Stimulated activated CD8-positive, alpha-beta memory T cell treated with anti-CD3 and anti-CD28 coated beads, Interleukin-12 subunit alpha, Interleukin-12 subunit beta, amount 100 ng/mL, for 4 hours (primary cell): ENCODE data around the gene ZFY.
"Not testable (repeated sequence)": the region's sequence is repeated elsewhere in the genome, so short reads cannot be mapped to it uniquely, and the experiment has no call there.

Source experiments
- DNase-seq: peaks from one replicate; pipeline ENCODE4 v3.0.0-alpha.2; 2020; ENCODE audit warnings: low read depth

Gene ZFY

GRCh38 chrY:2973110-2973751 lies 38.0 kb downstream of the ZFY start:
- no peak for DNase-seq

- no peak for DNase-seq
These were observed 44.1 kb downstream of the ZFY start for GRCh38 chrY:2979283-2979682.

- no peak for DNase-seq
These were observed 49.3 kb downstream of the ZFY start for GRCh38 chrY:2984491-2984890.

- DNase-seq = not testable (repeated sequence)
These were observed 52.0 kb downstream of the ZFY start for GRCh38 chrY:2987178-2987577.

- DNase-seq = not testable (repeated sequence)
These were observed 62.2 kb downstream of the ZFY start for GRCh38 chrY:2997369-2997768.

DNA sequence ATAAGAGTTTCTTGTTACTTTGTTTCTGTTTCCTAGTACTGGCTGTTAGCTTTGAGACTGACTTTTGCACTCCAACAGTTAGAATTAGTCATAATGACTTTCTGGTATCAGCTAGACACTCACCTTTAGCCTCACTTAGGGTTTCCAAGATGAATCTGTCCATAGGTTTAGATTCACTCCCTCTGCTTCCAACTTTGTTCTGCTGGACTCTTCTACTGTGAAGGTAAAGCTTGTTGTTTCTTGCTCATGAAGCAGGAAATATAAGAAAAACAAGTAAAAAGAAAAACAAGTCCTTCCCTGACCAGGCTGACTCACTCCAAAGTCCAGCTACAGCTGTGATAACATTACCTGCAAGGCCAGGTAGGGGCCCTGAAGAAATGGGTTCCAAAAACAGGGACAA lies 67.0 kb downstream of the ZFY start:
- no peak for DNase-seq

- no peak for DNase-seq
These were observed 67.7 kb downstream of the ZFY start for GRCh38 chrY:3002680-3003515.

DNA sequence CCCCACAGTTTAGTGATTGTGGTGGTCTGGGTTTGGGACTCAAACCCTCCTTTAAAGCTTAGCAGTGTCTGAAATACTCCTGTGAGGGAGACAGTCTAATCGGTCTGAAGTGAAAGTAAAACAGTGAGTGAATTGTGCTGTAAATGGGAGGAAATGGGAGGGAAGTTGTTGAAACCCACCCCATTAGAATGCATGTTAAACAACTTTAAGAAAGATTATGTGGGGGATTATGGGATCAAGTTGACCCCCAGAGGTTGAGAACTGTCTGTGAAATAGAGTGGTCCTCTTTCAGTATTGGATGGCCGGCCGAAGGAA lies 68.3 kb downstream of the ZFY start:
- no peak for DNase-seq

DNA sequence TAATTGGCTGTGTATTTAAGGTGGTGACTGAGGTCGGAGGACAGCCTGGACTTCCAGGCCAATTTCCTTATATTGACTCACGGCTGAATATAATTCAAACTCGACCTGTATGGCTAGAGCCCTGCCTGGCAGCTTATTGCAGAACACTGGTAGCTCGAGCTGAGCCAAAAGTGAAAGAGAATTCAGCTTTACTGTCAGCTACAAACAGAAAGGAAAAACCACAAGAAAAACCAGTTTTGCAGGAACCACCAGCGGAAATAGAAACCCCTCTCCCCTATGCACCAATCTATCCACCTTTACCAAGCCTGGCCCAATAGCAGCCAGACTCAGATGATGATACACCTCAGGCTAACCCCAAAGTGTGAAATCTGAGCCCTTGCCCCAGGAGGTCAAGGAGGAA lies 68.7 kb downstream of the ZFY start:
- DNase-seq = no peak

- DNase-seq = not testable (repeated sequence)
These were observed 70.8 kb downstream of the ZFY start for GRCh38 chrY:3006031-3006430.

DNA sequence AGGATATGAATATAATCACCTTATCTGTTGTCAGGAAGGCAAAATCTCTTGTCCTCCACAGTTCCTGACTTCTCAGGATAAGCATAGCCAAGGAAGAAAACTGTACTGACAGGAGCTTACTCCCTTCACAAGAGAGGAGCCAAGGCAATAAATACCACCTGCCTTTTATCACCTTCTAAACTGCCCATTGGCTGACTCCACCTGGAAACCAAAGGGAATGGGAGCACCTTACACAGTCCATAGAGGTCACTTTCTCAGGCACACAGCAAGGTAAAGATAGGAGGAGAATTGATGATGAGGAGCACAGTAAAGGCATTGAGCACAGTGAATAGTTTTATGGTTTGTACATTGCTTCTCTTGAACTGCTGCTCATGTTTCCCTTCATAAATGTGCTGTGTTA lies 72.8 kb downstream of the ZFY start:
- DNase-seq = no peak

- DNase-seq = no peak
These were observed 77.0 kb downstream of the ZFY start for GRCh38 chrY:3012226-3012625.

- no peak for DNase-seq
These were observed 81.4 kb downstream of the ZFY start for GRCh38 chrY:3016594-3016993.

DNA sequence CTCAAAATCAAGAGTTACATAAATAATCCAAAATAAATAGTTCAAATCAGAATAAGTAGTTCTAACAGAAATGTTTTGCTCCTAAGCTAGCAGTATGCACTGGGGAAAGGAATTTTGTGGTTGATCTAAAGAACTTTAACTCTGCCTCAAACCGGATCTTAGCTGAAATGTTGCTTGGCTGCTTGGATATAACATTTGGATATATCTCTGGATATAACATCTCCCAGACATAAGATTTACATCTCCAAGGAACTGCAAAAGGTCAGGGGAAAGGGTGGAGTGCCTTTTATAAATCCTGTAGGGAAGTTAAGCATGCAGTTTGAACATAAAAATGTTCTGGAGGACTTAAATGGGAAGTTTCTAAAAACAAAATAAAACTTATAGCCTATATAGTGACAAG lies 83.4 kb downstream of the ZFY start:
- DNase-seq = no peak

DNA sequence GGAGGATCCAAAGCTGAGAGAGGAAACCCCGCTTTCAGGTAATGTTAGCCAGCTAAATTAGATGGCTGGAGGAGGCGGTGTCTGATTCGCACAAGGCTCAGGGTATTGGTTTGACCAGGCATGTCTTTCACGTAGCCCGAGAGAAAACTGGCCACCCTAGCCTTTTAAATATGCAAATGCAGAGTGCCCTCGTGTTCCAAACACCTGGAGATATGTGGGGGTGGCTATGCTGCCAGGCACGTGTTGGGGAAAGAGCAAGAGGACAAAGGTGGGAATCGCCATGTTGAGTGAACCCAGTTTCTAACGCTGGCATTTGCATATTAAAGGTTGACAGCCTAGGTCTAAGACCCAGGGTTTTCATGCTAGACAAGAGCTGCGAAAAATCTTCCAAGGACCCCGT lies 84.4 kb downstream of the ZFY start:
- DNase-seq = no peak

GRCh38 chrY:3021176-3021575 lies 86.0 kb downstream of the ZFY start:
- DNase-seq = no peak

DNA sequence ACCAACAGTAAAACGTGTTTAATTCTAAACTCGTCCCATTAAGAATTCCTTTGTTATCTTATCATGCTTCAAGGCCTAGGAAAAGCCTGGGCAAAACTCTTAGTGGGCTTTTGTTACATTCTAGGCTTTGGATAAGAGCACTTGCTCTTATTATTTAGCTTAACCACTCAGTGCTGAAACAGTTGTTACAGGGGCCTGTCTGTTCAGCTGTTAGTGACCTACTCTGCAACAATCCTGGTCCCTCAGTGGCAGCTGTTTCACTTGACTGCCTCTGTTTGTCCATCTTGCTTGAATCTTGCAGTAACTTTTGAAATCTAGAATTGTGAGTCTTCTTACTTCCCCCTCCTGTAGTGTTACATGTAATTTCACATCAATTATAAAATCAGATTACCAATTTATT lies 88.4 kb downstream of the ZFY start:
- DNase-seq = no peak

DNA sequence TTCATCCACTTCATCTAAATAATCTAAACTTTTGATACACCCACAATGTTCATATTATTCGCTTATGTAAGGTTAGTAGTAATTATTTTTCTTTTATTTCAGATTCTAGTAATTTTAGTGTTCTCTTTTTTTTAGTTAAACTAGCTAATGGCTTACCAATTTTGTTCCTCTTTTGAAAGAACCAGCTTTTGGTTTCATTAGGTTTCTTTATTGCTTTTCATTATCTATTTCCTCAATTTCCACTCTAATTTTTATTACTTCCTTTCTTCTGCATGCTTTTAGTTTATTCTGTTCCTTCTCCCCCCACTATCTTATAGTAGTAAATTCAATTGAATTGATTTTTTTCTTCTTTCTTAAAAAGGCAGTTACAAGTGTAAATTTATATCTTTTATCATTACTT lies 90.2 kb downstream of the ZFY start:
- no peak for DNase-seq
